Stomach (tissue), 9 donors: Measurements from ENCODE around the gene MAP3K12. TPM values are rescaled to one million over a fixed set of nuclear protein-coding genes. Genes with fewer than 3 reads are reported as not detected.

Experiments used
- DNase-seq, 2 donors: peaks; one replicate each; pipeline versions ENCODE4 v3.0.0 to v3.0.0-alpha.2; 2013 to 2019
- H3K27ac ChIP-seq, 5 donors: fragments of 200-600 bp in 4 of 5; sonication (generic) in 4 of 5; one replicate each; pipeline ENCODE4 v1.5.1; 2013 to 2019; ENCODE audit warnings: mild to moderate bottlenecking in 1 of 5, moderate library complexity in 1 of 5
- H3K27me3 ChIP-seq, 3 donors: fragments of 200-600 bp; sonication (generic); one replicate each; pipeline ENCODE4 v1.5.1; 2017 to 2019; ENCODE audit warnings: mixed run types in 1 of 3
- H3K36me3 ChIP-seq, 4 donors: fragments of 200-600 bp; sonication (generic); 1 replicate in 3 of 4; 2 replicates in 1 of 4; pipeline ENCODE4 v1.5.1; 2016 to 2019
- H3K4me1 ChIP-seq, 4 donors: fragments of 200-600 bp; sonication (generic); one replicate each; pipeline ENCODE4 v1.5.1; 2016 to 2019
- H3K4me3 ChIP-seq, 4 donors: fragments of 200-600 bp; sonication (generic) in 3 of 4; one replicate each; pipeline ENCODE4 v1.5.1; 2016 to 2019; ENCODE audit warnings: mild to moderate bottlenecking in 1 of 4
- H3K9me3 ChIP-seq, 4 donors: fragments of 200-600 bp; sonication (generic); one replicate each; pipeline ENCODE4 v1.5.1; 2016 to 2019
- CTCF ChIP-seq, 7 experiments: fragments of 450-650 bp in 4 of 7; fragments of 200-600 bp in 3 of 7; sonication (generic) in 3 of 7; IDR thresholded peaks; one replicate each; pipeline ENCODE4 v1.5.1; 2016 to 2019; ENCODE audit warnings: antibody characterized with exemption in 7 of 7, control low read depth in 2 of 7, mild to moderate bottlenecking in 1 of 7
- EP300 ChIP-seq: sonication (generic); formaldehyde crosslinking; IDR thresholded peaks from one replicate; pipeline ENCODE4 v1.6.1; 2017; ENCODE audit warnings: antibody characterized with exemption
- POLR2A ChIP-seq, 4 donors: fragments of 450-650 bp; IDR thresholded peaks; one replicate each; pipeline ENCODE4 v1.6.1; 2016; ENCODE audit warnings: antibody characterized with exemption in 4 of 4, control low read depth in 2 of 4, mild to moderate bottlenecking in 1 of 4, moderate library complexity in 1 of 4
- POLR2AphosphoS5 ChIP-seq, 3 donors: sonication (generic); formaldehyde crosslinking; IDR thresholded peaks; one replicate each; pipeline ENCODE4 v1.6.1; 2016; ENCODE audit warnings: antibody characterized with exemption in 3 of 3
- WGBS, 5 donors: extraction: QIAGEN DNeasy Blood & Tissue Kit in 3 of 5; methylation state at CpG; one replicate each; pipeline versions ENCODE4 v1.1.5 to v1.1.7; 2013 to 2018; 5-methylcytosine and 5-hydroxymethylcytosine counted together
- intact Hi-C: fragments of 100-400 bp; cut with DNase I; formaldehyde crosslinking; loops from one replicate; pipeline ENCODE4 v1.15.1; 2023; ENCODE audit warnings: low total_unique reads
- polyA plus RNA-seq, 3 donors: library from polyadenylated mRNA; stranded (reverse); fragments of 200-250 nt; gene quantifications; one replicate each; pipeline ENCODE4 v1.2.3, GENCODE V29; 2013
- total RNA-seq, 5 donors: library from RNA; depleted of rRNA; stranded (reverse); fragments of >200 nt; gene quantifications; one replicate each; pipeline versions ENCODE4 v1.1.0 to v1.2.3, GENCODE V29; 2014 to 2016
- donor health status: healthy with polysubstance abuse.
- donor health status: Bipolar disorder and iron deficiency.
- donor health status: healthy.

MAP3K12 gene
- total and polyA plus RNA-seq, 8 donors = 5.4 to 279 (median 13.4) TPM

- H3K4me3 ChIP-seq = no peak overlapping the region
- TF ChIP-seq POLR2A (IDR thresholded peaks at IDR 0.05) (peak in 1 of 4 donors; percentile 21), POLR2AphosphoS5 (IDR thresholded peaks at IDR 0.05) (no peak)
- peaks cover 100% of the 10 kb centered on the region in 4 donors for H3K36me3 ChIP-seq
- no peaks in the 10 kb centered on the region for H3K27me3 ChIP-seq
- peak overlapping the region in 1 of 5 donors; percentile 11 for H3K27ac ChIP-seq
- peaks cover 16 to 92% (median 51%) of the 10 kb centered on the region in 4 donors for H3K4me1 ChIP-seq
- WGBS, 5 donors = 68 to 82% (median 73%) methylated on average over 3 of the region's 3 CpGs
- no peak for DNase-seq
- no peaks in the 10 kb centered on the region for H3K9me3 ChIP-seq
- intact Hi-C loops = loop anchor here (10.0 kb wide), 1 partner anchor 54 kb away; no protein-coding TSS in a partner anchor
These were observed 38.2 kb downstream of the MAP3K12 start for GRCh38 chr12:53461059-53461458.

- intact Hi-C loops = no loop called here
- DNase-seq = no peak
- H3K27me3 ChIP-seq = no peaks in the 10 kb centered on the region
- WGBS, 5 donors = 58 to 77% (median 62%) methylated on average over 4 of the region's 4 CpGs
- no peaks in the 10 kb centered on the region for H3K9me3 ChIP-seq
- peaks cover 99 to 100% (median 100%) of the 10 kb centered on the region in 4 donors for H3K36me3 ChIP-seq
- H3K4me1 ChIP-seq = peaks cover 19 to 92% (median 50%) of the 10 kb centered on the region in 4 donors
- TF ChIP-seq EP300 (no peak), POLR2AphosphoS5 (IDR thresholded peaks at IDR 0.05) (no peak), CTCF (IDR thresholded peaks at IDR 0.05) (no peak), POLR2A (IDR thresholded peaks at IDR 0.05) (no peak)
- H3K27ac ChIP-seq = no peak overlapping the region
- no peak overlapping the region for H3K4me3 ChIP-seq
These were observed 40.2 kb downstream of the MAP3K12 start for GRCh38 chr12:53459097-53459496.

GRCh38 chr12:53456654-53457366 lies 42.4 kb downstream of the MAP3K12 start:
- intact Hi-C loops = no loop called here
- Histone ChIP-seq H3K4me3 (no peak overlapping the region), H3K36me3 (peaks cover 76 to 80% (median 78%) of the 10 kb centered on the region in 4 donors), H3K27me3 (no peaks in the 10 kb centered on the region), H3K9me3 (no peaks in the 10 kb centered on the region), H3K27ac (no peak overlapping the region), H3K4me1 (peaks cover 34 to 82% (median 51%) of the 10 kb centered on the region in 4 donors)
- TF ChIP-seq POLR2A (IDR thresholded peaks at IDR 0.05) = no peak
- TF ChIP-seq EP300 = no peak
- TF ChIP-seq POLR2AphosphoS5 (IDR thresholded peaks at IDR 0.05) = peak in 1 of 3 donors; percentile 18
- no peak for TF ChIP-seq CTCF (IDR thresholded peaks at IDR 0.05)
- WGBS, 5 donors = 48 to 57% (median 49%) methylated on average over 6 of the region's 6 CpGs
- DNase-seq = no peak

GRCh38 chr12:53454707-53455106 lies 44.6 kb downstream of the MAP3K12 start:
- no peaks in the 10 kb centered on the region for H3K9me3 ChIP-seq
- H3K27ac ChIP-seq = no peak overlapping the region
- peaks cover 55 to 59% (median 57%) of the 10 kb centered on the region in 4 donors for H3K36me3 ChIP-seq
- intact Hi-C loops = no loop called here
- no peaks in the 10 kb centered on the region for H3K27me3 ChIP-seq
- peak overlapping the region in 2 of 4 donors; percentile 78 to 86 for H3K4me3 ChIP-seq
- no peak for TF ChIP-seq CTCF (IDR thresholded peaks at IDR 0.05)
- TF ChIP-seq EP300 = no peak
- no peak for TF ChIP-seq POLR2A (IDR thresholded peaks at IDR 0.05)
- TF ChIP-seq POLR2AphosphoS5 (IDR thresholded peaks at IDR 0.05) = no peak
- no peak for DNase-seq
- peaks cover 20 to 70% (median 39%) of the 10 kb centered on the region in 4 donors for H3K4me1 ChIP-seq
- 33 to 56% (median 43%) methylated on average over 3 of the region's 3 CpGs for WGBS, 5 donors
